ENCODE results near the gene PPIP5K1.
A peak's percentile ranks its signal among the peaks of the same experiment; 100 is the strongest.

PPIP5K1 gene

GRCh38 chr15:43511012-43511885 lies 78.8 kb downstream of the PPIP5K1 start (continued):
- TF ChIP-seq ELK4 (IDR thresholded peaks at IDR 0.05; ENCODE audit: borderline replicate concordance, low read depth, low read length), result no peak
- peak; percentile 35 for TF ChIP-seq ZBTB26 (tag by site-specific recombination; optimal IDR thresholded peaks at IDR 0.05)
- TF ChIP-seq ZNF768 (tag by site-specific recombination; IDR thresholded peaks at IDR 0.05), result no peak
- no peak for TF ChIP-seq ZNF423 (tag by site-specific recombination; IDR thresholded peaks at IDR 0.05)
- no peak for TF ChIP-seq SALL2 (tag by site-specific recombination; IDR thresholded peaks at IDR 0.05; ENCODE audit: borderline replicate concordance)
- TF ChIP-seq ZNF600 (tag by site-specific recombination; IDR thresholded peaks at IDR 0.05), result peak; percentile 72; the same call in 1 of the 2 replicates
- TF ChIP-seq GLI2 (tag by site-specific recombination; IDR thresholded peaks at IDR 0.05; ENCODE audit: borderline replicate concordance, low read depth), result no peak
- TF ChIP-seq CTCF (tag by site-specific recombination; IDR thresholded peaks at IDR 0.05), result 0 out of 2 replicates have a peak, but pooled peaks have one; percentile 19
- TF ChIP-seq ZNF138 (tag by site-specific recombination; IDR thresholded peaks at IDR 0.05; ENCODE audit: borderline replicate concordance), result no peak
- TF ChIP-seq ZBTB6 (tag by site-specific recombination; IDR thresholded peaks at IDR 0.05), result no peak
- TF ChIP-seq ZNF692 (tag by site-specific recombination; IDR thresholded peaks at IDR 0.05), result peak; percentile 10; the same call in 1 of the 2 replicates
- no peak for TF ChIP-seq ZNF48 (tag by site-specific recombination; IDR thresholded peaks at IDR 0.05)
- no peak for TF ChIP-seq ZNF266 (tag by site-specific recombination; IDR thresholded peaks at IDR 0.05; ENCODE audit: low read depth)
- TF ChIP-seq ZNF529 (tag by site-specific recombination; IDR thresholded peaks at IDR 0.05; ENCODE audit: insufficient replicate concordance), result no peak
- peak; percentile 8; the same call in 1 of the 2 replicates for TF ChIP-seq ZNF654 (tag by site-specific recombination; IDR thresholded peaks at IDR 0.05; ENCODE audit: low read depth)
- TF ChIP-seq ZNF311 (tag by site-specific recombination; IDR thresholded peaks at IDR 0.05; ENCODE audit: borderline replicate concordance), result no peak
- TF ChIP-seq ZNF404 (tag by site-specific recombination; IDR thresholded peaks at IDR 0.05), result no peak
- TF ChIP-seq PRDM6 (tag by site-specific recombination; IDR thresholded peaks at IDR 0.05), result no peak
- TF ChIP-seq ZBTB48 (tag by site-specific recombination; IDR thresholded peaks at IDR 0.05), result peak; percentile 53; the same call in 1 of the 2 replicates
- peak; percentile 39; the same call in 1 of the 2 replicates for TF ChIP-seq GLIS1 (tag by site-specific recombination; IDR thresholded peaks at IDR 0.05)
- peak; percentile 13; the same call in 1 of the 2 replicates for TF ChIP-seq ZFP69B (tag by site-specific recombination; IDR thresholded peaks at IDR 0.05)
- TF ChIP-seq ZBTB10 (tag by site-specific recombination; IDR thresholded peaks at IDR 0.05), result 0 out of 2 replicates have a peak, but pooled peaks have one; percentile 13
- no peak for TF ChIP-seq RBAK (tag by site-specific recombination; IDR thresholded peaks at IDR 0.05)
- TF ChIP-seq ZBTB20 (tag by site-specific recombination; IDR thresholded peaks at IDR 0.05), result peak; percentile 32; the same call in 1 of the 2 replicates
- peak; percentile 10; the same call in 1 of the 2 replicates for TF ChIP-seq ZBTB17 (tag by site-specific recombination; IDR thresholded peaks at IDR 0.05)
- no peak for TF ChIP-seq ZNF221 (tag by site-specific recombination; IDR thresholded peaks at IDR 0.05; ENCODE audit: borderline replicate concordance)
- no peak for TF ChIP-seq ZNF521 (tag by site-specific recombination; IDR thresholded peaks at IDR 0.05)

All from HEK293 (cell line).